ENCODE data around the gene KMT2C.
"Not testable (repeated sequence)": the region's sequence is repeated elsewhere in the genome, so short reads cannot be mapped to it uniquely, and the experiment has no call there.

KMT2C gene

GRCh38 chr7:152286972-152287371 lies 148.8 kb downstream of the KMT2C start:
- not testable (repeated sequence) for DNase-seq

GRCh38 chr7:152286219-152286618 lies 149.6 kb downstream of the KMT2C start:
- DNase-seq: not testable (repeated sequence)

- not testable (repeated sequence) for DNase-seq
Measured at GRCh38 chr7:152284998-152285397, 150.8 kb downstream of the KMT2C start.

GRCh38 chr7:152277687-152278086 lies 158.1 kb downstream of the KMT2C start:
- not testable (repeated sequence) for DNase-seq

GRCh38 chr7:152270427-152270826 lies 165.4 kb downstream of the KMT2C start:
- DNase-seq: not testable (repeated sequence)

GRCh38 chr7:152266859-152267258 lies 168.9 kb downstream of the KMT2C start:
- not testable (repeated sequence) for DNase-seq

- not testable (repeated sequence) for DNase-seq
Measured at GRCh38 chr7:152264915-152265314, 170.9 kb downstream of the KMT2C start.

- DNase-seq: not testable (repeated sequence)
Measured at GRCh38 chr7:152262146-152262545, 173.7 kb downstream of the KMT2C start.

- DNase-seq: not testable (repeated sequence)
Measured at GRCh38 chr7:152259645-152260044, 176.2 kb downstream of the KMT2C start.

GRCh38 chr7:152247851-152248250 lies 188.0 kb downstream of the KMT2C start:
- DNase-seq: not testable (repeated sequence)

- not testable (repeated sequence) for DNase-seq
Measured at GRCh38 chr7:152245417-152245816, 190.4 kb downstream of the KMT2C start.

- DNase-seq: not testable (repeated sequence)
Measured at GRCh38 chr7:152243464-152243863, 192.3 kb downstream of the KMT2C start.

GRCh38 chr7:152241301-152241700 lies 194.5 kb downstream of the KMT2C start:
- DNase-seq: not testable (repeated sequence)

- not testable (repeated sequence) for DNase-seq
Measured at GRCh38 chr7:152236306-152236705, 199.5 kb downstream of the KMT2C start.

GRCh38 chr7:152234421-152234820 lies 201.4 kb downstream of the KMT2C start:
- not testable (repeated sequence) for DNase-seq

GRCh38 chr7:152231089-152231488 lies 204.7 kb downstream of the KMT2C start:
- DNase-seq: no peak

GRCh38 chr7:152219556-152219955 lies 216.2 kb downstream of the KMT2C start:
- not testable (repeated sequence) for DNase-seq

- DNase-seq: not testable (repeated sequence)
Measured at GRCh38 chr7:152208766-152209165, 227.0 kb downstream of the KMT2C start.

GRCh38 chr7:152204417-152204816 lies 231.4 kb downstream of the KMT2C start:
- DNase-seq: not testable (repeated sequence)

- DNase-seq: no peak
Measured at GRCh38 chr7:152203095-152203494, 232.7 kb downstream of the KMT2C start.

GRCh38 chr7:152202056-152202455 lies 233.7 kb downstream of the KMT2C start:
- DNase-seq: no peak

GRCh38 chr7:152200395-152200794 lies 235.4 kb downstream of the KMT2C start:
- no peak for DNase-seq

- no peak for DNase-seq
Measured at GRCh38 chr7:152196391-152196790, 239.4 kb downstream of the KMT2C start.

GRCh38 chr7:152193880-152194279 lies 241.9 kb downstream of the KMT2C start:
- DNase-seq: no peak

- no peak for DNase-seq
Measured at GRCh38 chr7:152189061-152189460, 246.7 kb downstream of the KMT2C start.

GRCh38 chr7:152185558-152185957 lies 250.2 kb downstream of the KMT2C start:
- DNase-seq: no peak

All from CD4-positive, alpha-beta T cell treated with Interleukin-4 for 4 hours (primary cell).